ENCODE data around the gene PCSK1. TPM values are rescaled to one million over a fixed set of nuclear protein-coding genes. Genes with fewer than 3 reads are reported as not detected.

Gene PCSK1
- 2.5 TPM for total RNA-seq

GRCh38 chr5:96433066-96433447, at the start of gene PCSK1:
TSS of gene PCSK1 (minus strand) at chr5:96433248. CDS start at chr5:96433042, 206 bp downstream.

Other genes with a start within 250 kb of the PCSK1 start
- 122 TPM for gene CAST, start 229.1 kb upstream of the PCSK1 start, total RNA-seq

All from camera-type eye (tissue), 1 donor.